GM12872 (cell line): ENCODE results near the gene TGFB1I1.

ENCODE experiments used
- CTCF ChIP-seq: IDR thresholded peaks from 3 replicates; pipeline ENCODE4 v1.5.1; 2011; ENCODE audit warnings: low read depth, mild to moderate bottlenecking, low read length, moderate library complexity; ENCODE audit not compliant: insufficient read depth

The TGFB1I1 gene

GRCh38 chr16:31467151-31467773 lies 4.7 kb upstream of the TGFB1I1 start:
- no peak for TF ChIP-seq CTCF

GRCh38 chr16:31467858-31468257 lies 4.1 kb upstream of the TGFB1I1 start:
- TF ChIP-seq CTCF: no peak

GRCh38 chr16:31470615-31471014 lies 1.3 kb upstream of the TGFB1I1 start:
- no peak for TF ChIP-seq CTCF

GRCh38 chr16:31471241-31471874 lies 594 bp upstream of the TGFB1I1 start:
- TF ChIP-seq CTCF: no peak

GRCh38 chr16:31472709-31473203 lies 804 bp downstream of the TGFB1I1 start:
- peak; percentile 39 for TF ChIP-seq CTCF

GRCh38 chr16:31473264-31473984 lies 1.5 kb downstream of the TGFB1I1 start:
- no peak for TF ChIP-seq CTCF

GRCh38 chr16:31474173-31474714 lies 2.3 kb downstream of the TGFB1I1 start:
- TF ChIP-seq CTCF: no peak
